ENCODE measurements around the gene PALLD.

PALLD gene

GRCh38 chr4:168562041-168562571, 65.3 kb downstream of the PALLD start:
- no peak for DNase-seq

GRCh38 chr4:168564023-168564422, 67.2 kb downstream of the PALLD start:
- no peak for DNase-seq

GRCh38 chr4:168565130-168565529, 68.3 kb downstream of the PALLD start:
- DNase-seq: no peak

- DNase-seq: no peak
Observed at GRCh38 chr4:168566726-168567125, 69.9 kb downstream of the PALLD start.

DNA sequence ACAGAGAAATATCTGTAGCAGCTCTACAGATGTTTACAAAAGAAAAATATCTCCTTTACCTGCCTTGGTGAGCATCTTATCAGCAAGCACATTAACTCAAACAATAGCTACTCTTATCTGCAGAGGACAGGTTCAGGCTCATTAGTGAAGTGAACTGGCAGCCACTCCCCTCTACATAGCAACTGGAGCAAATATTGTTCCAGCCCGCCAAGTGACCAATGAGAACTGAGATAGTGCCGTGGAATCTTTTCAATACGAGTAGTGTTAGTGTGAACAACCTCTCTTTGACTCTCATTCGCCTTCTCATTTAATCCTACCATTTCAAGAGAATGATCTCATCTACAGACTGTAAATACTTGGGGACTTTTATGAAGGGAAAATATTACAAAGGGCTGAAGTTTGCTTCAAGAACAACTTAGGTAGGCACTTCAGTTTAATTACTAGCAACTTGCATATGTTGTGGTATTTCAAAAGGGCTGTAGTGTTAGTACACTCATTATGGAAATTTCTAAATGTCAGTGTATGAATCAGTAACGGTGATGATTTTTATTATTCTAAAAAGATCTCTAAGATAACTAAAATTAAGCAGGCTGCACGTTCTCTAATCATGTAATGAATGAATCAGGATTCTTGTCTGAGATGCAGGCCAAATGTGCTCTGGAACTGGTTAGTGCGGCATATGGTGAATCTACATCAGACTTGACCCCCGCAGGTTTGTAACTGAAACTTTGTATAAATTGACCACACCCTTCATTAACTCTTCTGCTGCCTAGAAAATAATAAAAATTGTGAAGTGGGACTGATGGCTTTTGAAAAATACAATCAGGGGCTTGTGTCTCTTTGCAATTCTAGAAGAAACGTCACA, 72.4 kb downstream of the PALLD start:
- no peak for DNase-seq

GRCh38 chr4:168569931-168570276, 73.1 kb downstream of the PALLD start:
- no peak for DNase-seq

- DNase-seq: no peak
Observed at GRCh38 chr4:168570466-168570865, 73.6 kb downstream of the PALLD start.

- no peak for DNase-seq
Observed at GRCh38 chr4:168572002-168572401, 75.2 kb downstream of the PALLD start.

DNA sequence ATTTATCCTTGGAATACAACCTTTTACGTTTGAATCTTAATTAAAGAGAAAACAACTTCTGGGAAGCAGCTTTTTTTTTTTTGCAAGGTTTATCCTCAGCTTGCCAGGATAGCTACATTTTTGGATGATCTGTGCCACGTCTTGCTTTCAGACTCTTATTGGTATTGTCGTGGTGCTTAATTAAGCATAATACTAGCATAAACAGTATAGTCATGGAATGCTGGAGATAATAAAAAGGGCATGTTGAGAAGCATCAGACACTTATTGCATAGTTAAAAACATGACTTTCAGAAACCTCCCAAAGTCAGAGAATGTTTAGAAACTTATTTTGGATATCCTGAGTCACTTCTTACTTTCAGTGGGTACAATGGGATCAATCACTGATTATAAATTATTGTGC, 77.0 kb downstream of the PALLD start:
- no peak for DNase-seq

DNA sequence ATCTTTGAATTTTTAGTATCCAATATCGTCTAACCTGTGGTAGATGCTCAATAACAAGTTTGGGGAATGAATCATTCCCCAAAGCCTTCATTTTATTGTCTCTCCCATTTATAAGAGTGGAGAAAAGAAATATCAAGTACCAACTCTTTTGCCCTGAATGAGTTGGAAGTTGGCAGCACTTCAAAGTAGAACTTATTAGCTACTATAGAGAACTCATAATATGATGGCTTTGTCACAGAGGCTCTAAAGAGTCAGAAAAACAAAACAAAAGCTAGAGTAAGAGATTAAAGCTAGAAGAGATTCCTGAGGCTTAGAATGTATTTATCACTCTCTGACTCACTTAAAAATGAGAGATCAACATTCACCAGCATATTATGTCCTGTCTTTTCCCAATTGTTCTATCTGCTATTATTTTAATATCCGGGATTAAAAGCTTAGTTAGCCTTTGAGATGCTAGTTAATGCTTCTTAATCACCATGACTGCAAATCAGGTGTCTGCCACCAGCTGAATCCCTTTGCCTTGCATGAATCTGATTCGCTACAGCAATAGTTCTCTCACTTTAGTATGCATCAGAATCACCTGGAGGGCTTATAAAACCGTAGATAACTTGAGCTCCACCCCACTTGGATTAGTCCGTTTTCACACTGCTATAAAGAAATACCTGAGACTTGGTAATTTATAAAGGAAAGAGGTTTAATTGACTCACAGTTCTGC, 77.9 kb downstream of the PALLD start:
- no peak for DNase-seq

GRCh38 chr4:168575473-168575872, 78.6 kb downstream of the PALLD start:
- DNase-seq: no peak

GRCh38 chr4:168577624-168578023, 80.8 kb downstream of the PALLD start:
- no peak for DNase-seq

GRCh38 chr4:168580228-168580627, 83.4 kb downstream of the PALLD start:
- DNase-seq: no peak

GRCh38 chr4:168584321-168584771, 87.5 kb downstream of the PALLD start:
- DNase-seq: no peak

DNA sequence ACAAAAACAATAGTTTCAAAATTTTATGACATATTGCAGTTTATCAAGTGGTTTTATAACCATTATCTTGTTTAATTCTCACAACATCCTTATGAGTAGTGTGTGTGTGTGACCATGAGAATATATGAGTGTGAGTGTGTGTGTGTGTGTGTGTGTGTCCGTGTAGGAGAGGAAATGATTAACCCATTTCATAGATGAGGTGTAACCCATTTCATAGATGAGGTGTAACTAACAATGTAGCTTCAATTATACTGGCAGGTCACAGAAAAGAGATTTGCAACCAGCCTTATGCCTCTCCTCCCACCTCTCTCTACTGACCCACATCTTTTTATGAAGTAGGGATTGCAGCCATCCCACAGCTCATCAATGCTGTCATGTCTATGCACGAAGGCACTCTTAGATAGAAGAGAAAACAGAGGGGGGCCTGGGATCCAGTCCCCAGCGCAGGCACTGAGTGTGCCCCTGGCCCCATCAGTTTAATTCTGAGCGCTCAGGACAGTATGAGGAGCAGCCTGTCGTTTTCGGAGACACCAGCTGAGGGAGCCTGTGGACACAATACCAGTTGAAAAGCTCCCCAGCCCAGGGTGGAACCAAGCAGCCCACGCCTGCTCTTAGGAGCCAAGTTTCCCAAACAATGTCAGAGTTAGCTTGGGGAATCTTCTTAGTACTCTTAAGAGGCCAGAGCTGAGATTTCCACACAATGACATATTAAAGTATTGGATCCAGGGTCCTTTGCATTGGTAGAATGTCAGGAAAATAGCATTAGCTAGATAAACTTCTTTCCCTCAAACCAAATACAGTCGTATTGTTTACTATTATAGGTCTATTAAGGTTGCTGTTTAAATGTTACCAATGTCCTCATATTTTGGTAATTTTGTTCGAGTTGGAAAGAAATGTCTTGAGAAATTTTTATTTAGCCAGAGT, 88.6 kb downstream of the PALLD start:
- DNase-seq: no peak

DNA sequence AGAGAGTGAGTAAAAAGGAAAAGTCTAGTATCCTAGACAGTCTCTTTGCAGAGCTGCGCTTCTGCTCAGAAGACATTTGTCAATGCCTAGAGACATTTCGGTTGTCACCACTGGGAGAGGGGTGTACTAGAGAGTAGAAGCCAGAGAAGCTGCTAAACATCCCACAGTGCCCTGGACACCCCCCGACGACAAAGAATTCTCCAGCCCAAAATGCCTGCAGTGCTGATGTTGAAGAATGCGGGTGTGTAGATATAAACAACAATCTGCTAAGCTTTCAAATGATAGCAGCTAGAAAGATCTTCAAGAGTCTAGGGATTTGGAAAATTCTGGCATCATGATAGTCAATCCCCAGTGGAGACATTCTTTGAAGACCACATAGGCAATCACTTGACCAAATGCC, 90.1 kb downstream of the PALLD start:
- DNase-seq: no peak

- no peak for DNase-seq
Observed at GRCh38 chr4:168587411-168588125, 90.7 kb downstream of the PALLD start.

DNA sequence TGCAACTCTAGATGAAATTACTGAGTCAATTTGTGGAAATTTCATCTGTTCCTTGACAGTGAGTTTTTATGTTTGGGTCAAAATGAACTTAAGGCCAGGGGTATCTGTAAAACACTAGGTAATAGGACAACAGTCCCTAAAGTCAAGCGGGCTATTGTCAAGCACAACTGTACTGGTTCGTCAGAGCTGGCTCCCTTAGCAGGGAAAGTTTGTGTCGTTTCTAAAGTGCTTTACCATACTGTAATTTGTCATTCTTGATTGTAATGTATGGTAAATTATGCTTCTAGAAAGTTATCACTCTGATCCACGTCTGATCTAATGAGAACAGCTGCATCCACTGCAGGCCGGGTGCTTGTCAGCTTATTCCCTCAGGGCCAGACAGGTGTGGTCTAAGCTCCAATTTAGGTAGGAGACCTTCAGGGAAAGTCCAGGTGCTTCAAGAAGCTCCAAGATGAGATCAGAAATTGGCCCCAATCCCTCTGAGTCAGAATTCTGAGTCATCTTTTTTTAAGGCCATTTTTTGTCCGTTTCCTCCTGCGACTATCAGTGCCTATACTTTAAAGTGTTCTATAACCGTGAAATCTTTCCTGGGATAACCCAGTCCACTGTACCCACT, 92.2 kb downstream of the PALLD start:
- no peak for DNase-seq

GRCh38 chr4:168592676-168593075, 95.8 kb downstream of the PALLD start:
- DNase-seq: no peak

DNA sequence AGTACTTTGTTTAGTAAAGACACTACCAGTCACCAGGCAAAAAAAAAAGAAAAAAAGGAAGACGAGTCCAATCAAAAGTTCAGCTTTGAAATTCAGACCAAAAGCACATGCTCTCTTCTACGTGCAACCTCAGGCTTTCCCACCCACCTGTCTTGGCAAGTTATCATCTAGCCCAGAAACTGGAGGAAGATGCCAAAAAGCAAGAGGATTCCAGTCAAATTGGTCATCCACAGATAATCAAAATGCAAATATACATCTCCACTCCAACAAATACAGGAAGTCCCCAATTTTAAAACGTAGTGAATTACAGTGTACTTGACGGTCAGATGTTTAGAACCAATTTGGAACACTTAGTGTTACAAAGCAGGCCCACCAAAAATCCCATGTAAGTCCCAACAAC, 96.5 kb downstream of the PALLD start:
- DNase-seq: no peak

DNA sequence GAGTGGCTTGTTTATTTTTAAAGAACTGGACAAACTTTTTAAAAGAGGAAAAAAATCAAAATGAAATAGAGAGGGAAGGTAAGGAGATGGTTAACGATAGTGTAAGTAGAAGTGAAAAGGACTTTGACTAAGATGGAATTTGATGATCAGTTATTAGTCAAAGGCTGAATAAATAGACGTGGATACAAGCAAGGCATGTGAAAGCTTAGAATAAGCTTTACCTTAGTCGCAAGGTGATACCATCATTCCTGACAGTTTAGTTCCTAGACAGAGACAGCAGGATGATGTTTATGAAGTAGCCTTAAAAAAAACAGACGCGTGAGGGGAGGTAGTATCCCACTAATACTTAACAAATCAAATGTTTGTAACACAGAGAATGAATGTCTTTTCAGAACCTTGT, 97.3 kb downstream of the PALLD start:
- DNase-seq: no peak

DNA sequence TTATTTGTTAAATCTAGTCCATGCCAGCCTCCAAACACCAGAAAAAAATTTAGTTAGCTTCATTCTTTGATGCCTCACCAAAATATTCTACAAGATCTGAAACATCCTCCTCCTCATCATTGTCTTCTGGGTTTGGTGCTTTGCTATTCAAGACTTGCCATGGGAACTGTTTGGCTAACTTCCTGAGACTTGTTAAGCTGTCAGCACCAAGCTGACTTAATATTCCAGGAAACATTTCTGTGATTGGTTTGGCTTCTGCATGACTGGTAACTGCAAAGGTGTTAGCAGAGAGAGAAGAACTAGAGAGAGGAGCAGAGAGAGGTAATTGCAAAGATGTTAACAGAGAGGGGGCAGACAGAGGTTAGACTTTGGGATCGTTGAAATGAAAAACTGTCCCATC, 101.3 kb downstream of the PALLD start:
- no peak for DNase-seq

Data from activated CD4-positive, alpha-beta T cell treated with anti-CD3 and anti-CD28 coated beads for 1 hour (primary cell).